Adrenal gland (tissue), 5 donors: ENCODE data around the gene EHD3.

Source experiments
- POLR2A ChIP-seq, 2 donors: fragments of 450-650 bp; IDR thresholded peaks; one replicate each; pipeline ENCODE4 v1.6.1; 2017; ENCODE audit warnings: antibody characterized with exemption in 2 of 2, mild to moderate bottlenecking in 2 of 2, moderate library complexity in 1 of 2
- TF ChIP-seq, protein P1 (sequence below), 6 experiments: fragments of 450-650 bp in 4 of 6; fragments of 200-600 bp in 2 of 6; sonication (generic) in 1 of 6; IDR thresholded peaks; 1 replicate in 5 of 6; 2 replicates in 1 of 6; pipeline versions ENCODE4 v1.5.1 to v1.8.0; 2016 to 2021; ENCODE audit warnings: antibody characterized with exemption in 6 of 6, mild to moderate bottlenecking in 2 of 6, moderate library complexity in 1 of 6
- donor health status: DM: no; HTN: no; CAD: no.

DNA sequence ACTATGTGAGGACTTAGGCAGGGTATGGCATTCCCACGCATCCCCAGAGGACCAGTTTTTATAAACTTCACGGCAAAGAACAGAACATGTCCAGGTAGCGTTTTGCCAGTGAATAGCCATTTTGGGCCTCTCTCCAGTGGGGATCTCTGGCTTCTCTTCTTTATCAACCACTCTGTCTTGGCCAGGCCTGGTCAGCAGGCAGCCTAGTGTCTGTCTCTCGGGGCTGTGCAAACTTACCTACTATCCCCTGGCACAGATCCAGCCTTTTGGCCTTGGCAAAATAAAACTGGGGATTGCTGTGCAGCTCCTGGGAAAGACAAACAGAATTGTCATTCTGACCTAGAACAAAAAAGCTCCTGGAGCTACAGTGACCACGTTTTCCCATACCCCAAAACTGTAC, 31.1 kb upstream of the EHD3 start:
- TF ChIP-seq, protein P1, sequence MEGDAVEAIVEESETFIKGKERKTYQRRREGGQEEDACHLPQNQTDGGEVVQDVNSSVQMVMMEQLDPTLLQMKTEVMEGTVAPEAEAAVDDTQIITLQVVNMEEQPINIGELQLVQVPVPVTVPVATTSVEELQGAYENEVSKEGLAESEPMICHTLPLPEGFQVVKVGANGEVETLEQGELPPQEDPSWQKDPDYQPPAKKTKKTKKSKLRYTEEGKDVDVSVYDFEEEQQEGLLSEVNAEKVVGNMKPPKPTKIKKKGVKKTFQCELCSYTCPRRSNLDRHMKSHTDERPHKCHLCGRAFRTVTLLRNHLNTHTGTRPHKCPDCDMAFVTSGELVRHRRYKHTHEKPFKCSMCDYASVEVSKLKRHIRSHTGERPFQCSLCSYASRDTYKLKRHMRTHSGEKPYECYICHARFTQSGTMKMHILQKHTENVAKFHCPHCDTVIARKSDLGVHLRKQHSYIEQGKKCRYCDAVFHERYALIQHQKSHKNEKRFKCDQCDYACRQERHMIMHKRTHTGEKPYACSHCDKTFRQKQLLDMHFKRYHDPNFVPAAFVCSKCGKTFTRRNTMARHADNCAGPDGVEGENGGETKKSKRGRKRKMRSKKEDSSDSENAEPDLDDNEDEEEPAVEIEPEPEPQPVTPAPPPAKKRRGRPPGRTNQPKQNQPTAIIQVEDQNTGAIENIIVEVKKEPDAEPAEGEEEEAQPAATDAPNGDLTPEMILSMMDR (IDR thresholded peaks at IDR 0.05), result no peak
- TF ChIP-seq POLR2A (IDR thresholded peaks at IDR 0.05), result no peak
